Measurements from ENCODE around the gene RIT2.

DNA sequence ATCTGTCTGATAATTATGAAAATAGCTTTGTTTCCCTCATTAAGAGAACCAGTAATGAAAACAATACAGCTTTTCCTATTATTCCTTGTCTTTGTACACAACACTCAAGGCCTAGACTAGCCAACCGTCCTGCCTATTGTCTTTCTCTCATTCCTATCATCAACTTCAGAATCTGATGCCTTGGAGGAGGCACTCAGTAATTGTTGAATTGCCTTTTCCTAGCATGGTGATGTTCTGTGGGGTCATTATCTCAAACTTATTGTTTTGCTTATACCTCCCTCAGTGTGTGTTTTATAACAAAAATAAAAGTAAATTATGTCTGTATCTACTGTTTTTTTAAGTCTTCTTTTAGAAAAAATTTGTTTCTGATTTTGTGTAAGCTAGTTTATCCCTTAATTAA, 208.7 kb downstream of the RIT2 start:
- TF ChIP-seq CTCF (IDR thresholded peaks at IDR 0.05) (no peak), POLR2A (IDR thresholded peaks at IDR 0.05; ENCODE audit: low read depth) (no peak), EP300 (IDR thresholded peaks at IDR 0.05) (no peak), POLR2AphosphoS5 (IDR thresholded peaks at IDR 0.05) (no peak)

Data from esophagus muscularis mucosa (tissue), 4 donors.